WTC11 (cell line): Measurements from ENCODE around the gene NLRC5. TPM values are rescaled to one million over a fixed set of nuclear protein-coding genes. Genes with fewer than 3 reads are reported as not detected.

ENCODE experiments used
- ATAC-seq: fragments of 200-7000 bp; cut with Tn5 transposase; 2 replicates; pipeline ENCODE4 v1.10.0; 2021; ENCODE audit warnings: mild to moderate bottlenecking, moderate library complexity
- CTCF ChIA-PET: fragments of 300-600 bp; sonication (Branson Sonifier 250); formaldehyde crosslinking; loops from one replicate; lab custom pipeline; 2021; ENCODE audit warnings: antibody characterized with exemption; lab: Charles Lee
- POLR2A ChIA-PET: fragments of 350-600 bp; sonication (Branson Sonifier 250); formaldehyde crosslinking; loops from one replicate; lab custom pipeline; 2021; ENCODE audit warnings: antibody characterized with exemption; lab: Charles Lee
- DNase-seq: peaks from one replicate; pipeline ENCODE4 v3.0.0; 2021; ENCODE audit warnings: low spot score
- H3K27ac Mint-ChIP-seq: 2 replicates; pipeline ENCODE4 v1.8.0; 2021; ENCODE audit warnings: mixed read lengths
- H3K27me3 Mint-ChIP-seq: 2 replicates; pipeline ENCODE4 v1.8.0; 2021; ENCODE audit warnings: low read depth, mild to moderate bottlenecking, moderate library complexity, mixed read lengths
- H3K36me3 Mint-ChIP-seq: 2 replicates; pipeline ENCODE4 v1.8.0; 2021; ENCODE audit warnings: mixed read lengths
- H3K4me1 Mint-ChIP-seq: 2 replicates; pipeline ENCODE4 v1.8.0; 2022; ENCODE audit warnings: mixed read lengths
- H3K4me3 Mint-ChIP-seq: 2 replicates; pipeline ENCODE4 v1.8.0; 2021; ENCODE audit warnings: mild to moderate bottlenecking, moderate library complexity, mixed read lengths
- H3K9me3 Mint-ChIP-seq: 2 replicates; pipeline ENCODE4 v1.8.0; 2021; ENCODE audit warnings: mixed read lengths
- CREM ChIP-seq: sonication (generic); formaldehyde crosslinking; IDR thresholded peaks from 2 replicates; pipeline ENCODE4 v1.8.1; 2022; ENCODE audit warnings: mild to moderate bottlenecking, missing genetic modification reagents, moderate library complexity
- E2F5 ChIP-seq: sonication (generic); formaldehyde crosslinking; IDR thresholded peaks from 2 replicates; pipeline ENCODE4 v1.8.1; 2022; ENCODE audit warnings: mild to moderate bottlenecking, moderate library complexity, missing genetic modification reagents
- ETV6 ChIP-seq: sonication (generic); formaldehyde crosslinking; IDR thresholded peaks from 2 replicates; pipeline ENCODE4 v1.8.1; 2022; ENCODE audit warnings: mild to moderate bottlenecking, missing genetic modification reagents
- GTF2I ChIP-seq: fragments of 250-450 bp; sonication (Bioruptor Pico); conservative IDR thresholded peaks from 2 replicates; pipeline ENCODE4 v1.4.0; 2021; ENCODE audit warnings: mild to moderate bottlenecking
- HMGXB4 ChIP-seq: sonication (generic); formaldehyde crosslinking; IDR thresholded peaks from 2 replicates; pipeline ENCODE4 v1.8.1; 2023; ENCODE audit warnings: mild to moderate bottlenecking, moderate library complexity, missing genetic modification reagents
- IRF2 ChIP-seq: sonication (generic); formaldehyde crosslinking; IDR thresholded peaks from 2 replicates; pipeline ENCODE4 v1.8.0; 2022; ENCODE audit warnings: low read depth, missing genetic modification reagents, borderline replicate concordance
- JAZF1 ChIP-seq: fragments of 250-450 bp; sonication (Bioruptor Pico); IDR thresholded peaks from 2 replicates; pipeline ENCODE4 v1.9.0; 2021; ENCODE audit warnings: moderate library complexity, mild to moderate bottlenecking, inconsistent platforms
- NFE2L1 ChIP-seq: sonication (generic); formaldehyde crosslinking; IDR thresholded peaks from 2 replicates; pipeline ENCODE4 v1.8.1; 2023; ENCODE audit warnings: missing genetic modification reagents
- NFYB ChIP-seq: sonication (generic); formaldehyde crosslinking; conservative IDR thresholded peaks from 2 replicates; pipeline ENCODE4 v1.8.0; 2022; ENCODE audit warnings: low read depth, missing genetic modification reagents
- NR1H2 ChIP-seq: sonication (generic); formaldehyde crosslinking; IDR thresholded peaks from 2 replicates; pipeline ENCODE4 v1.9.0; 2021; ENCODE audit warnings: mild to moderate bottlenecking, moderate library complexity, missing genetic modification reagents
- OVOL2 ChIP-seq: fragments of 250-450 bp; sonication (Bioruptor Pico); IDR thresholded peaks from 2 replicates; pipeline ENCODE4 v1.9.0; 2021; ENCODE audit warnings: mild to moderate bottlenecking, borderline replicate concordance
- RELA ChIP-seq: sonication (generic); formaldehyde crosslinking; IDR thresholded peaks from 2 replicates; pipeline ENCODE4 v1.8.1; 2022; ENCODE audit warnings: missing genetic modification reagents, mild to moderate bottlenecking, borderline replicate concordance
- SMAD4 ChIP-seq: sonication (generic); formaldehyde crosslinking; IDR thresholded peaks from 2 replicates; pipeline ENCODE4 v1.8.0; 2022; ENCODE audit warnings: mild to moderate bottlenecking, missing genetic modification reagents
- SOX15 ChIP-seq: fragments of 250-450 bp; sonication (Bioruptor Pico); IDR thresholded peaks from 2 replicates; pipeline ENCODE4 v1.9.0; 2021; ENCODE audit warnings: mild to moderate bottlenecking
- SP1 ChIP-seq: sonication (generic); formaldehyde crosslinking; conservative IDR thresholded peaks from 2 replicates; pipeline ENCODE4 v1.8.1; 2022; ENCODE audit warnings: missing genetic modification reagents
- STAT6 ChIP-seq: sonication (generic); formaldehyde crosslinking; conservative IDR thresholded peaks from 2 replicates; pipeline ENCODE4 v1.8.1; 2023; ENCODE audit warnings: mild to moderate bottlenecking, low read depth, missing genetic modification reagents, moderate library complexity
- TP53 ChIP-seq: sonication (generic); formaldehyde crosslinking; IDR thresholded peaks from 2 replicates; pipeline ENCODE4 v1.8.1; 2023; ENCODE audit warnings: mild to moderate bottlenecking, missing genetic modification reagents
- ZNF416 ChIP-seq: fragments of 250-450 bp; sonication (Bioruptor Pico); IDR thresholded peaks from 2 replicates; pipeline ENCODE4 v1.9.0; 2021; ENCODE audit warnings: mild to moderate bottlenecking, inconsistent platforms
- total RNA-seq: library from RNA; stranded (reverse); gene quantifications from 3 replicates; pipeline ENCODE4 v1.2.3, GENCODE V29; 2021
- TF ChIP-seq, protein P1 (sequence below): fragments of 250-450 bp; sonication (Bioruptor Pico); conservative IDR thresholded peaks from 2 replicates; pipeline ENCODE4 v1.9.0; 2021; ENCODE audit warnings: mild to moderate bottlenecking
- TF ChIP-seq, protein P2 (sequence below): fragments of 250-450 bp; sonication (Bioruptor Pico); IDR thresholded peaks from 2 replicates; pipeline ENCODE4 v1.9.0; 2021; ENCODE audit warnings: mild to moderate bottlenecking
- TF ChIP-seq, protein P3 (sequence below): sonication (generic); formaldehyde crosslinking; conservative IDR thresholded peaks from 2 replicates; pipeline ENCODE4 v1.8.1; 2022; ENCODE audit warnings: mild to moderate bottlenecking, missing genetic modification reagents

Gene NLRC5
- total RNA-seq, 1 experiment from 2014 or later: 2.8 TPM

DNA sequence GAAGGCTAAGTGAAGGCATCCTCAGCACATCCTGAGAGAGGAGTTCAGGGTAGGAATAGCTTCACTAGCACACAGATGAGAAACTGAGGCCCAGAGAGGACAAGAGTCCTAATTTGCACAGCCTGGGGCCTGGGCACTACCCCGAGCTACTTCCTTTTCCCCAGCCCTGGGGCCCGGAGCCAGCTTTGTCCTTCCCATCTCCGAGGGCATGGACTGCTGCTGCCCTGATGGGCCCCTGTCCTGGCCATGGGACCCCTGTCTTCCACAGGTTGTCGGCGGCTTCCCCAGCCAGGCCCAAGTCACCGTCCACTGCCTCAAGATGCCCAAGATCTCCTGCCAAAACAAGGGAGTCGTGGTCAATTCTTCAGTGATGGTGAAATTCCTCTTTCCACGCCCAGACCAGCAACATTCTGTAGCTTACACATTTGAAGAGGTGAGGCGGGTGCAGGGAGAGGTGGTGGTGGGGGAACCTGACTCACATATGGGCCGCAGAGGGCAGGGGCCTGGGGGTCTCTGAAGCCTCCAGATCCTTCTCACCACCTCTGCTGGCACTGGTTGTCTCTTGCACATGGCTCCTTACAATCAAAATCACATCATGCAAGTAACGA is 11.4 kb upstream of the NLRC5 start:
- ATAC-seq (no peak), DNase-seq (no peak)
- Mint-ChIP-seq H3K4me3 (no peak overlapping the region), H3K27me3 (no peaks in the 10 kb centered on the region), H3K4me1 (peaks cover 6% of the 10 kb centered on the region; the same call in 1 of the 2 replicates), H3K27ac (no peak overlapping the region), H3K9me3 (peaks cover 3% of the 10 kb centered on the region; the same call in 1 of the 2 replicates), H3K36me3 (no peaks in the 10 kb centered on the region)
- no peak for TF ChIP-seq NFYB (CRISPR knock-in tag)
- TF ChIP-seq STAT6 (CRISPR knock-in tag): no peak
- TF ChIP-seq ZNF416: no peak
- ChIA-PET POLR2A (no interaction called here), CTCF (interaction anchor here (4.2 kb wide), 1 partner anchor 13 kb away, joined by 22 read pairs; no protein-coding TSS in a partner anchor)

- POLR2A ChIA-PET: no interaction called here
- no peaks in the 10 kb centered on the region for H3K9me3 Mint-ChIP-seq
- CTCF ChIA-PET: interaction anchor here (1.0 to 1.8 kb wide), 2 partner anchors 16 to 65 kb away, joined by 3 to 6 read pairs; no protein-coding TSS in a partner anchor
- H3K27me3 Mint-ChIP-seq: no peaks in the 10 kb centered on the region; the same call in 1 of the 2 replicates
- TF ChIP-seq OVOL2 (CRISPR knock-in tag) (no peak), TP53 (CRISPR knock-in tag) (no peak), JAZF1 (CRISPR knock-in tag) (no peak), E2F5 (CRISPR knock-in tag) (no peak), SP1 (no peak), IRF2 (CRISPR knock-in tag) (no peak), ETV6 (no peak), NFE2L1 (CRISPR knock-in tag) (no peak), CREM (CRISPR knock-in tag) (no peak), ZNF416 (no peak)
- TF ChIP-seq, protein P1, sequence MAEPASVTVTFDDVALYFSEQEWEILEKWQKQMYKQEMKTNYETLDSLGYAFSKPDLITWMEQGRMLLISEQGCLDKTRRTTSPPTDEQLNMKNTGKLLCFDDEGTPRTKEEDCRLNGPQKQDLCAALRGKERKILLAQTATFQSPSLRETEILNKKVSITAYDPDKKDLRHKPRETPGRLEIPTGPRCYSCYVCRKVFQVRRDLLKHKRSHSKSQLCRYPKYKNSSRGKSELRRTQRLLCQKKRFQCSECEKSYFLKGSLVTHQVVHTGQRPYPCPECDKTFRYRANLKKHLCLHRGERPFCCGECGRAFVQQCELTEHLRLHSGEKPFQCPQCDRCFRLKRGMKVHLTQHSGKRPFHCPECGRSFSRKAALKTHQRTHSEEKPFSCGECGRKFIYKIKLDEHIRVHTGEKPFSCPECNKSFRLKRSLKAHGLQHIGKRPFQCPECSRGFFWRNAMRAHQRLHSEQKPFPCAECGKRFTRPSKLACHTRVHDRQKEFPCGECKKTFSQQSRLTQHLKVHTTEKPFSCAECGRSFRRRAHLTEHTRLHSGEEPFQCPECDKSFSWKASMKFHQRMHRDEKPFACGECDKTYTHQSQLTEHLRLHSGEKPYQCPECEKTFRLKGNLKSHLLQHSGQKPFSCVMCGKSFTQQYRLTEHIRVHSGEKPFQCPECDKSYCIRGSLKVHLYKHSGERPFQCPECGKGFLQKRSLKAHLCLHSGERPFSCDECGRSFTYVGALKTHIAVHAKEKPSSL (CRISPR knock-in tag): no peak
- TF ChIP-seq, all 79 proteins: peak for 0
- Mint-ChIP-seq H3K4me3 (no peak overlapping the region), H3K27ac (no peak overlapping the region), H3K4me1 (peaks cover 16% of the 10 kb centered on the region), H3K36me3 (no peaks in the 10 kb centered on the region)
- ATAC-seq: no peak
- no peak for DNase-seq
Measured at GRCh38 chr16:56980201-56980535, 9.2 kb upstream of the NLRC5 start.

DNA sequence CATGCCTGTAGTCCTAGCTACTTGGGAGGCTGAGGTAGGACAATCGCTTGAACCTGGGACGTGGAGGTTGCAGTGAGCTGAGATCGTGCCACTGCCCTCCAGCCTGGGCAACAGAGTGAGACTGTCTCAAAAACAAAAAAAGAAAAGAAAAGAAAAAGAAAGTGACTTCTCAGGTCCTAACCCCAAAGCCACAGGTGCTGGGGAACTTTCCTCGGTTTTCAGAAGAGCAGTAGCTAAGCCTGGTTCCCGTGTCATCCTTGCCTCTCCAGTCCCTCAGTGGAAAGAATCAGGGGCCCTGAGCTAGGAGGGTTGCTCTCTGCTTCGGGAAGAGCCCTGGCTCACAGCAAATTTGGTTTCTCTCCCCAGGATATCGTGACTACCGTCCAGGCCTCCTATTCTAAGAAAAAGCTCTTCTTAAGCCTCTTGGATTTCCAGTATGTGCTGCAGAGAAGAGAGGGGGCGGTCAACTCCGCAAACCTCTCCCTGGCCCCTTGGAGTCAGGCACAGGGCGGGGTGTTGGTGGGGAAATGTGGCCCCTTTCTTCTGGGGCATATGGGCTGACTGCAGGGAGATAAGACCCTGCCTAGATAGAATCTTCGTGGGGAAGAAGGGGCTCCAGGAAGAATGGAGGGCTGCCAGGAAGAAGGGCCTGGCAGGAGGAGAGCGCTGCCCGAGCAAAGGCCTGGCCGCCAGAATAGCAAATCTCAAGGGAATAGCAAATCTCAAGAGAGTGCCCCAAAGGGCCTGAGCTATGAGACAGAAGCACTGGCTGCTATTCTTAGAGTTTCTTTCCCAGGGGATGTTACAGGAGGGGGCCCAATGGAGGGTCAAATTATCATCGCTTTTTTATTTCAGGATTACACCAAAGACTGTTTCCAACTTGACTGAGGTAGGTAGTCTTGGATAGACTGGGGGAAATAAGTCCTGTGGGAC is 8.3 kb upstream of the NLRC5 start:
- Mint-ChIP-seq H3K4me3 (no peak overlapping the region), H3K27me3 (no peaks in the 10 kb centered on the region; the same call in 1 of the 2 replicates), H3K4me1 (peaks cover 16% of the 10 kb centered on the region), H3K36me3 (no peaks in the 10 kb centered on the region), H3K27ac (0 out of 2 replicates have a peak overlapping the region, but pooled peaks have one; percentile 49), H3K9me3 (no peaks in the 10 kb centered on the region)
- ATAC-seq: no peak
- POLR2A ChIA-PET: no interaction called here
- no peak for DNase-seq
- CTCF ChIA-PET: interaction anchor here (0.8 to 1.8 kb wide), 5 partner anchors 8 to 112 kb away, joined by 3 to 7 read pairs (median 5); partner anchors contain the start of genes CPNE2 and NLRC5
- TF ChIP-seq NR1H2 (CRISPR knock-in tag) (no peak), SOX15 (no peak), HMGXB4 (no peak), SMAD4 (no peak), RELA (CRISPR knock-in tag) (no peak), GTF2I (CRISPR knock-in tag) (no peak)
- TF ChIP-seq, protein P2, sequence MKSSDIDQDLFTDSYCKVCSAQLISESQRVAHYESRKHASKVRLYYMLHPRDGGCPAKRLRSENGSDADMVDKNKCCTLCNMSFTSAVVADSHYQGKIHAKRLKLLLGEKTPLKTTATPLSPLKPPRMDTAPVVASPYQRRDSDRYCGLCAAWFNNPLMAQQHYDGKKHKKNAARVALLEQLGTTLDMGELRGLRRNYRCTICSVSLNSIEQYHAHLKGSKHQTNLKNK (CRISPR knock-in tag): no peak
- TF ChIP-seq, protein P3, sequence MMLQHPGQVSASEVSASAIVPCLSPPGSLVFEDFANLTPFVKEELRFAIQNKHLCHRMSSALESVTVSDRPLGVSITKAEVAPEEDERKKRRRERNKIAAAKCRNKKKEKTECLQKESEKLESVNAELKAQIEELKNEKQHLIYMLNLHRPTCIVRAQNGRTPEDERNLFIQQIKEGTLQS (CRISPR knock-in tag): no peak
